Kidney epithelial cell (primary cell): ENCODE measurements around the gene ZNF777. TPM values are rescaled to one million over a fixed set of nuclear protein-coding genes. Genes with fewer than 3 reads are reported as not detected.
A peak's percentile ranks its signal among the peaks of the same experiment; 100 is the strongest.

ENCODE experiments used
- DNase-seq: peaks from one replicate; pipeline ENCODE4 v3.0.0-alpha.2; 2010; ENCODE audit warnings: low read depth
- H3K27me3 ChIP-seq: 2 replicates; pipeline ENCODE4 v1.6.0; 2011; ENCODE audit warnings: low read length; ENCODE audit not compliant: control insufficient read depth, insufficient read depth
- H3K36me3 ChIP-seq: 2 replicates; pipeline ENCODE4 v1.5.1; 2011; ENCODE audit warnings: low read length; ENCODE audit not compliant: control insufficient read depth, insufficient read depth
- H3K4me3 ChIP-seq: 2 replicates; pipeline ENCODE4 v1.5.1; 2011; ENCODE audit warnings: low read depth, mild to moderate bottlenecking, control low read depth, low read length
- CTCF ChIP-seq: IDR thresholded peaks from 2 replicates; pipeline ENCODE4 v1.5.1; 2011; ENCODE audit warnings: mild to moderate bottlenecking, moderate library complexity, low read length, control low read depth, inconsistent platforms; ENCODE audit not compliant: insufficient read depth, poor library complexity, severe bottlenecking
- total RNA-seq: library from RNA; depleted of rRNA; stranded (reverse); fragments of >200 nt; gene quantifications from 2 replicates; pipeline ENCODE4 v1.2.3, GENCODE V29; 2015

Gene ZNF777
- total RNA-seq, 1 donor from 2014 or later: 14.4 TPM

GRCh38 chr7:149500910-149501309, 40.0 kb upstream of the ZNF777 start:
- no peak for TF ChIP-seq CTCF
- Histone ChIP-seq H3K36me3 (no peaks in the 10 kb centered on the region), H3K27me3 (peaks cover 4% of the 10 kb centered on the region), H3K4me3 (no peak overlapping the region)
- DNase-seq: no peak

DNA sequence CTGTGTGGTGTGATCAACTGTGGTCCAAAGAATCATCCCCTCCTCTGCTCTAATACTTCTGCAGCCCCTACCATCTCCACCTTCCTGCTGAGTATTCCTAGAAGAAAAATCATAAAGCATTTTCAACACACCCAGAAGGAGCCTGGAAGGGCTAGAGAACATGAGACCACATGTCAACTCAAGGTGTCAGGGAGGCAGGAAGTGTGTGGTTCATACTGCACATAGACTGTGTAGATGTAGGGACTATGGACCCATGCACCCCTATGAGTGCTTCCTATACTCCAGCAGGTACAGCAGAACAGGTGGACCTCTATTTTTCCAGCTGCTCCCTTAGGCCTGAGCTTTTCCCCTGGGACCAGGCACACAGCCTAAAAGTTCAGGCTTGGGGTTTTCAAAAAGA, 39.3 kb upstream of the ZNF777 start:
- Histone ChIP-seq H3K27me3 (peaks cover 4% of the 10 kb centered on the region), H3K36me3 (peaks cover 1% of the 10 kb centered on the region), H3K4me3 (no peak overlapping the region)
- no peak for DNase-seq
- TF ChIP-seq CTCF: no peak

DNA sequence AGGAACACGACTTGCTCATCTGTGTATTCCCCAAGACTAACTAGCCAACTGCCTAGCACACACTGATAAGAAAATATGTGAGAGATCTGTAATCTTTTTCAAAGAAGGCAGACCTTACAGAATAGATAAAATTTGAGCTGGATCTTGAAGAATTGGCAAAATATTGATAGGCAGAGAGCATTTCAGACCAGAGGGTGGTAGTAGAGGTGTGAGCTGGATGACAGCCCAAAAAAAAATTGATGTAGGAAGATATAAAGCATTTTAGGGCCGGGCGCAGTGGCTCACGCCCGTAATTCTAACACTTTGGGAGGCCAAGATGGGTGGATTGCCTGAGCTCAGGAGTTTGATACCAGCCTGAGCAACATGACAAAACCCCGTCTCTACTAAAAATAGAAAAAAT, 37.9 kb upstream of the ZNF777 start:
- Histone ChIP-seq H3K36me3 (peaks cover 1% of the 10 kb centered on the region), H3K27me3 (peaks cover 4% of the 10 kb centered on the region), H3K4me3 (no peak overlapping the region)
- no peak for DNase-seq
- TF ChIP-seq CTCF: no peak

DNA sequence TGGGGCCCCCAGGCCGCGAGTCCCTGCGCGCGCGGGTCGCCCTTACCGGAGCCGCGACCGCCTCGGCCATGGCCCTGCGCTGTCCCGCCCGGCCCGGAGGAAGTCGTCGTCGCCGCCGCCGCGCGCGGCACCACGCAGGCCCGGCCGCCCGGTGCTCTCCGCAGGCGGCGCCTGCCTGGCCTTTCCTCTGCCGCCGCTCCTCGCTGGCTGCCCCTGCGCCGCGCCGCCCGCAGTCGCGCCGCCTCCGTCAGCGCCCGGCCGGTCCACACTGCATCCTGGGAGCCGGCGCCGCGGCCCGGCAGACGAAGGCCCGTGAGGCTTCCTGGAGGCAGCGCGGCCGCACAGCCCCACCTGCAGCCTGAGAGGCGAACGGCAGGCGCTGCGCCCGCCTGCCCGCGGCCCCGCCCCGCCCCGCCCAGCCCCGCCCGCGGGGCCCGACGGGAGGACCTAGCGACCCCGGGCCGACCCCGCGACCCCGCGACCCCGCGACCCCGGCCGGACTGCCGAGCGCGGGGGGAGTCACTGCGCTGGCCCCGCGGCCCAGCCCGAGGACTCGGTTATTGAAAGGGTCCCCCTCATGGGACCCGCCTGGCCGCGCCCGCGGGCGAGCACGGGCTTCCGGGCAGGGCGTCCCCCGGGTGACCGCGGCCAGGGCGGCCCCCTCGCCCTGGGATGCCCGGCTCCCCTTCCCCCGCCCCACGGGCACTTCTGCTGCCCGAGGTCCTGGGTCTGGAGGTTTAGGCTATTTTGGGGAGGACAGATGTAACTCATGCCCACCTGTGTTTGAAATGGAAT, 36.8 kb upstream of the ZNF777 start, which contains the start of gene ZNF746:
Gene ZNF746 (minus strand): TSS at position 343 of the 795 bp plus-strand sequence. CDS start 273 bp downstream, at position 70.
- peaks cover 1% of the 10 kb centered on the region for H3K36me3 ChIP-seq
- H3K27me3 ChIP-seq: peaks cover 4% of the 10 kb centered on the region
- peak within 1 kb of the TSS; percentile 59 for H3K4me3 ChIP-seq
- DNase-seq: peak; percentile 35
- TF ChIP-seq CTCF: peak; percentile 32

GRCh38 chr7:149496642-149497391, 36.0 kb upstream of the ZNF777 start:
- Histone ChIP-seq H3K27me3 (peaks cover 4% of the 10 kb centered on the region), H3K4me3 (peak overlapping the region; percentile 59), H3K36me3 (peaks cover 1% of the 10 kb centered on the region)
- DNase-seq: no peak
- no peak for TF ChIP-seq CTCF
